Measurements from ENCODE around the gene LCN15. TPM values are rescaled to one million over a fixed set of nuclear protein-coding genes. Genes with fewer than 3 reads are reported as not detected.

LCN15 gene
- total and polyA plus RNA-seq, 10 of the 15 experiments (the other 5 are each of a cell fraction or from before 2014, with no cell fraction given) = 0.37 to 0.50 TPM; not detected in 8

DNA sequence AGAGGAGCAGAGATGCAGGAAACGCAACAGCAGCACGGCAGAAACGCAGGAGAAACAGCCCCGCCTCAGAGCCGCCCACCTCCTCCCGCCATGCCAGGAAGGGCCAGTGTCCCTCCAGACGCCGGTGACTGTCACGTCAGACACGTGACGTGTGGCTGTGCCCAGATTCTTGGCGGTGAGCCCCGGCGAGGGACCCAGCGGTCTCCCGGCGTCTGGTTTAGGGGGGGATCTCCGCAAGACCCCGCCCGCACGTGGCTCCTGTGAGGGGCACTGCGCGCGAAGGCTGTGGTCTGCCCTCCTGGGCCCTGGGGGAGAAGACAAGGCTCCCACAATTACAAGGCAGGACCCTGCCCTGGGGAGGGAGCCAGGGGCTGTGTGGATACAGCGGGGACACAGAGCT lies 3.9 kb downstream of the LCN15 start:
- ChIA-PET CTCF (interaction anchor here (1.1 to 2.8 kb wide), 5 partner anchors 18 to 46 kb away, joined by 3 to 16 read pairs (median 3); no protein-coding TSS in a partner anchor), RAD21 (ENCODE audit: unreplicated experiment) (no interaction called here), SMC1A (ENCODE audit: uncharacterized antibody, unreplicated experiment) (no interaction called here), POLR2A (no interaction called here)
- Histone ChIP-seq H3K27me3 (replicated peaks in 1 of 2; ENCODE audit: control insufficient read depth in 2 of 2, insufficient read depth in 2 of 2, low read length in 1 of 2) (no peaks in the 10 kb centered on the region), H3K4me3 (no peak overlapping the region), H4K20me1 (ENCODE audit: control insufficient read depth, insufficient read depth) (no peaks in the 10 kb centered on the region), H3K36me3 (ENCODE audit: control insufficient read depth in 2 of 2, insufficient read depth in 2 of 2, low read length in 1 of 2) (no peaks in the 10 kb centered on the region), H3K27ac (ENCODE audit: control insufficient read depth, insufficient read depth) (no peak overlapping the region), H2AFZ (ENCODE audit: control insufficient read depth, low read depth, low read length) (no peak overlapping the region), H3K9ac (ENCODE audit: control insufficient read depth, insufficient read depth, low read length) (no peak overlapping the region), H3K9me3 (replicated peaks; ENCODE audit: control insufficient read depth, insufficient read depth, low read length) (peaks cover 8% of the 10 kb centered on the region; the same call in 2 of the 3 replicates), H3K79me2 (ENCODE audit: control insufficient read depth, insufficient read depth, low read length) (no peaks in the 10 kb centered on the region), H3K4me2 (ENCODE audit: control insufficient read depth, insufficient read depth) (no peak overlapping the region), H3K4me1 (ENCODE audit: control insufficient read depth, insufficient read depth, low read length) (peaks cover 4% of the 10 kb centered on the region)
- DNase-seq (ENCODE audit: low read depth, low spot score) = no peak
- intact Hi-C loops (cut with micrococcal nuclease; ENCODE audit: unreplicated experiment) = no loop called here
- ATAC-seq = no peak
- in situ Hi-C loops (cut with MboI) = no loop called here
- FAIRE-seq = no peak
- WGBS (ENCODE audit: insufficient coverage, insufficient replicate concordance, low lambda C conversion rate, missing lambda C conversion rate) = 70% methylated on average over 25 of the region's 25 CpGs
- TF ChIP-seq KLF5 (IDR thresholded peaks at IDR 0.05; ENCODE audit: partially characterized antibody) (no peak), ASH2L (IDR thresholded peaks at IDR 0.05; ENCODE audit: borderline replicate concordance, low read depth) (no peak), RAD51 (IDR thresholded peaks at IDR 0.05) (no peak), JUNB (IDR thresholded peaks at IDR 0.05) (no peak), CBFB (IDR thresholded peaks at IDR 0.05; ENCODE audit: low read depth) (no peak), CREB1 (IDR thresholded peaks at IDR 0.05; ENCODE audit: low read depth) (no peak), EED (IDR thresholded peaks at IDR 0.05; ENCODE audit: low read depth) (no peak), STAT3 (IDR thresholded peaks at IDR 0.05; ENCODE audit: low read depth, low read length) (no peak), POLR2AphosphoS5 (IDR thresholded peaks at IDR 0.05; ENCODE audit: low read length) (no peak), ZNF207 (IDR thresholded peaks at IDR 0.05; ENCODE audit: borderline replicate concordance) (no peak)
- TF ChIP-seq, protein P1, sequence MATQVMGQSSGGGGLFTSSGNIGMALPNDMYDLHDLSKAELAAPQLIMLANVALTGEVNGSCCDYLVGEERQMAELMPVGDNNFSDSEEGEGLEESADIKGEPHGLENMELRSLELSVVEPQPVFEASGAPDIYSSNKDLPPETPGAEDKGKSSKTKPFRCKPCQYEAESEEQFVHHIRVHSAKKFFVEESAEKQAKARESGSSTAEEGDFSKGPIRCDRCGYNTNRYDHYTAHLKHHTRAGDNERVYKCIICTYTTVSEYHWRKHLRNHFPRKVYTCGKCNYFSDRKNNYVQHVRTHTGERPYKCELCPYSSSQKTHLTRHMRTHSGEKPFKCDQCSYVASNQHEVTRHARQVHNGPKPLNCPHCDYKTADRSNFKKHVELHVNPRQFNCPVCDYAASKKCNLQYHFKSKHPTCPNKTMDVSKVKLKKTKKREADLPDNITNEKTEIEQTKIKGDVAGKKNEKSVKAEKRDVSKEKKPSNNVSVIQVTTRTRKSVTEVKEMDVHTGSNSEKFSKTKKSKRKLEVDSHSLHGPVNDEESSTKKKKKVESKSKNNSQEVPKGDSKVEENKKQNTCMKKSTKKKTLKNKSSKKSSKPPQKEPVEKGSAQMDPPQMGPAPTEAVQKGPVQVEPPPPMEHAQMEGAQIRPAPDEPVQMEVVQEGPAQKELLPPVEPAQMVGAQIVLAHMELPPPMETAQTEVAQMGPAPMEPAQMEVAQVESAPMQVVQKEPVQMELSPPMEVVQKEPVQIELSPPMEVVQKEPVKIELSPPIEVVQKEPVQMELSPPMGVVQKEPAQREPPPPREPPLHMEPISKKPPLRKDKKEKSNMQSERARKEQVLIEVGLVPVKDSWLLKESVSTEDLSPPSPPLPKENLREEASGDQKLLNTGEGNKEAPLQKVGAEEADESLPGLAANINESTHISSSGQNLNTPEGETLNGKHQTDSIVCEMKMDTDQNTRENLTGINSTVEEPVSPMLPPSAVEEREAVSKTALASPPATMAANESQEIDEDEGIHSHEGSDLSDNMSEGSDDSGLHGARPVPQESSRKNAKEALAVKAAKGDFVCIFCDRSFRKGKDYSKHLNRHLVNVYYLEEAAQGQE (IDR thresholded peaks at IDR 0.05; ENCODE audit: low read depth, low read length) = no peak
- TF ChIP-seq, protein P2, sequence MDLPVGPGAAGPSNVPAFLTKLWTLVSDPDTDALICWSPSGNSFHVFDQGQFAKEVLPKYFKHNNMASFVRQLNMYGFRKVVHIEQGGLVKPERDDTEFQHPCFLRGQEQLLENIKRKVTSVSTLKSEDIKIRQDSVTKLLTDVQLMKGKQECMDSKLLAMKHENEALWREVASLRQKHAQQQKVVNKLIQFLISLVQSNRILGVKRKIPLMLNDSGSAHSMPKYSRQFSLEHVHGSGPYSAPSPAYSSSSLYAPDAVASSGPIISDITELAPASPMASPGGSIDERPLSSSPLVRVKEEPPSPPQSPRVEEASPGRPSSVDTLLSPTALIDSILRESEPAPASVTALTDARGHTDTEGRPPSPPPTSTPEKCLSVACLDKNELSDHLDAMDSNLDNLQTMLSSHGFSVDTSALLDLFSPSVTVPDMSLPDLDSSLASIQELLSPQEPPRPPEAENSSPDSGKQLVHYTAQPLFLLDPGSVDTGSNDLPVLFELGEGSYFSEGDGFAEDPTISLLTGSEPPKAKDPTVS (IDR thresholded peaks at IDR 0.05; ENCODE audit: low read depth, low read length) = no peak
- BruUV-seq (replicated peaks) = no TSS peak
